Fibroblast of skin of left quadriceps (primary cell): ENCODE data around the gene MGMT.

Experiments
- DNase-seq, 2 experiments: peaks; one replicate each; pipeline ENCODE4 v3.0.0-alpha.2; 2013; ENCODE audit warnings: low read depth in 2 of 2

MGMT gene

DNA sequence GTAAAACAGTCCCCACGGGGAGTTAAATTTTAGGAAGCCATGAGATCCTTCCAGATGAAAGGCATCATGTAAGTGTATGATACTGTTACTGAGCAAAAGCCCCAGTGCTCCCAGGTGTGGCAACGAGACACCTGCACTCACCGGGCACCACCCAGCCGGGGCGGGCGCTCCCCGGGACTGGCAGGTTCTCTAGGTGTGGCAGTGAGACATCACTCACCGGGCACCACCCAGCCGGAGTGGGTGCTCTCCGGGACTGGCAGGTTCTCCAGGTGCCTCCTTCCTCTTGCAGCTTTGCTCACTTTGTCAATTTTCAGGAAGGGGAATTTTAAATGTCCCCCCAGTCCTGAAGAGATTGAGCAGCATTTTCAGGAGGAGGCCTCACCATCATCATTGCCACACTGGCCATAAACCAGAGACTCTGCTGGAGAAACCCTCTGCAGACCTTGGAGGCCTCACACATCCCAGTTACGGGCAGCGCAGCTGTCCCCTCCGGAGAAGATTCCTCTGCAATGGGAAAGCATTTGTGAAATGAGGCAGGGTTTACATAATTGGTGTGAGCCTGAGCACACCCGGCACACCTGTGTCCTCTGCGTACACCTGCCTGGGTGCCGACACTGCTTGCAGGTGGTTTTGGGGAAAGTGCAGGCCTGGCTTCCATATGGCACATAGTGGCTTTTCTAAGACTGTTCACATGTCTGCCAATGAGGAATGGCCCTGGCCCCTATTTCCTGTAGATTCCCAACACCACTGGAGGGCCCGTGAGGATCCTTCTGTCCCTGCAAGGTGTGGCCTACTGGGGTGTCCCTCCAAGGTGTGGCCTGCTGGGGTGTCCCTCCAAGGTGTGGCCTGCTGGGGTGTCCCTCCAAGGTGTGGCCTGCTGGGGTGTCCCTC is 305.7 kb downstream of the MGMT start:
- no peak for DNase-seq

DNA sequence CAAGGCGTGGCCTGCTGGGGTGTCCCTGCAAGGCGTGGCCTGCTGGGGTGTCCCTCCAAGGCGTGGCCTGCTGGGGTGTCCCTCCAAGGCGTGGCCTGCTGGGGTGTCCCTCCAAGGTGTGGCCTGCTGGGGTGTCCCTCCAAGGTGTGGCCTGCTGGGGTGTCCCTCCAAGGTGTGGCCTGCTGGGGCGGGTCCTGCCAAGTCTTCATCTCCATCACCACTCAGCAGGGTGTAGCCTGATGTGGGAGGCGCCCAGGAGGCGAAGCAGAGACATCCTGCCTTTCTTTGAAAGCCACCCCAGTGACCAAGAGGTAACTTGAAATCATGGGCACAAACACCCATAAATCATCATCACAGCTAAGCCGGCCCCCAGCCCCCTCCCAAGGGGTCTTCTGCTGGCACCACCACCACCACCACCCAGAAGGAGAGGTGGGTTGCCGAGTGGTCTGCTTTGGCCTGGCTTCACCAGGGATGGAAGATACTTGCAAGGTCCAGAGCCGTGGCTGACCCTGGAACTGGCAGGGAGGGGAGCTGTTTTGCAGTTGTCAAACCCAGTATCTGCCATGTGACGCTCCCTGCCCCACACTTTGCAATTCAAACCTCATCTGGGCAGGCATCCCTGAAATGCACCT is 306.4 kb downstream of the MGMT start:
- no peak for DNase-seq

DNA sequence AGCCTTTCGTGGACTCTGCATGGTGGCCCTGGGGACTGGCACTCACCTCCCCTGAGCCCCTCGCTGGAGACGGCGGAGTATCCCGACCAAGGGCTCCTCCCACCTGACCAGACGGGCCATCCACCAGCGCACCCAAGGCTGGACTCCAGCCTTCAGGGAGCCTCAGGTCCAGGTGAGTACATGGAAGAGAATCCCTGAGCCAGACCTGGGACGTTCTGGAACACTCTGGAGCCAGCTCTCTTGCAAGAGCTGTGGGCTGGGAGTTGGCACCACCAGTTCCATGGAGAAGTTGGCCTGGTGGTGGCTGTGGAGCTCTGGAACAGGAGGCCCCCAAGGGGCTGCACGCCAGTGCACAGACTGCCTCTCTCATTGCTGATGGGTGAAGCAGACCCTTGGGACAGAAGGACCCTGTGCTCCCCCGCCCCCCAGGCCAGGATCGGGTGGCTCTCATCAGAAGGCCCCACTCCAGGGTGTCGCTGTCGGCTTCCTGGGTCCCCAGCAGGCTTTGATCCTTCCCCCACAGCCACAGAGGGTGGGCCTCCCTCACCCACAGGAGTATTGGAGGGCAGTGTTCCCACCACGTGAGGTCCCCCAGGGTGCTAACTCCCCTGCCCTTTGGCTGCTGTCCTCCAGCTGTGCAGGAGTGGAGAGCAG is 307.2 kb downstream of the MGMT start:
- DNase-seq: no peak

DNA sequence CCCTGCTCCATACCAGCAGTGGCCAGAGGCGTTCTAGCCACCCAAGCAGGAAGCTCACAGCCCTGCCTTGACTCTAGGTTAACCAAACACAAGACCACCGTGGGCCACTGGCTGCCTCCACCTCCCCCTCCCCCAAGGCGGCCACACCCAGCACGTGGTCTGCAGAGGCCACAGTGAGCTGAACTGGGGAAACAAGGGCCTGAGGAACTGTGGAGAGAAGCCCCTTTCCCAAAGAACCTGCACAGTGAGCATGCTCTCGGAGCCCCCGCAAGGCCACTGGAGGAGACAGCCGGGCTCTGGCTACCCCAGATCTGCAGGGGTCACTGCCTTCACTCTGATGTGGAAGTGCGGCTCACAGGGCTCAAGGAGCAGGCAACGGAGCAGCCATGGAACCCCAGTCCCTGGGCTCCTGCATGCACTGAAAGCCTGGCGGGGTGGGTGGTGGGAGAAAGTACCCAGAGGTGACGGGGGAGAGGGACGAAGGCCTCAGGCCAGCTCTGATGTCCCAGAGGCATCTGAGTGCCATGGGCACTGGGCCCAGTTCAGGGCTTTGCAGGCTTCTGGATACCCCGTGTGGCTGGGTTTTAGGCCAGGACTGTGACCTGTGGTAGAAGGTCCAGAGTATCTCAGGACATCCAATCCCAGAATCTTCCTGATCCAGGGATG is 307.8 kb downstream of the MGMT start:
- no peak for DNase-seq

DNA sequence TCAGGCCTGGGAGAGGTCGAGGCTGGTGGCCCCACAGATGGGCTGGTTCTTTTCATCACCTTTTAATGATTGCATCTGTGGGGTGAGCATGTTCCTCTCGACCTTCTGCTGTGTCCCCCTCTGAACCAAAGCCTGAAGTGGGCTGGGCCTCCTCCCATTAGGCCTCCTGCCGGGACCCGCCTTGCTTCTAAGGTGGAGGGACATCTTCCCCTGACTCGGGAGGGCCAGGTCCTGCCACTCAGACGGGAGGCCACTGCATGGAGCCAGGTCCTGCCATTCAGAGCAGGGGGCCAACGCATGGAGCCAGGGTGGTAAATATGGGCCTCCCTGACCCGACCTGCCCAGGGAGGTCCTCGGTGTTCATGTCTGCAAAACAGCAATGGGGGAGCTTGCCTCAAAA is 308.6 kb downstream of the MGMT start:
- DNase-seq: no peak

DNA sequence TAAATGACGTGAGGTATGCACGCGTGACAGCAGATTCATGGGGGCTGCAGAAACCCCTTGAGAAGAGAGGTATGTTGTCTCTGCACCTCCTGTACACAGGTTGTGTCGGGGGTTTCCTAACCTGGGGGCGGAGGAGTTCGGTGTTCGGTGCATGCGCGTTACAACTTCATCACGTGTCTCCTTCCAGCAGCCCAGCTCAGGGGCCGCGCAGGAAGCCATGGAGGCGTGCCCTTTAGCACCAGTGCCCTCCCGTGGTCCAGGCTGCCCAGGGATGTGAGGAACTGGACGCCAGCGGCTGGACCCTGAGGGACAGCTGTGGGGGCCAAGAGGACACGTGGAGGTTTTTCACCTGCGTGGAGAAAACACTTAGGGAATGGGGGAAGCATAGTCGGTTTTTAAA is 310.6 kb downstream of the MGMT start:
- no peak for DNase-seq

DNA sequence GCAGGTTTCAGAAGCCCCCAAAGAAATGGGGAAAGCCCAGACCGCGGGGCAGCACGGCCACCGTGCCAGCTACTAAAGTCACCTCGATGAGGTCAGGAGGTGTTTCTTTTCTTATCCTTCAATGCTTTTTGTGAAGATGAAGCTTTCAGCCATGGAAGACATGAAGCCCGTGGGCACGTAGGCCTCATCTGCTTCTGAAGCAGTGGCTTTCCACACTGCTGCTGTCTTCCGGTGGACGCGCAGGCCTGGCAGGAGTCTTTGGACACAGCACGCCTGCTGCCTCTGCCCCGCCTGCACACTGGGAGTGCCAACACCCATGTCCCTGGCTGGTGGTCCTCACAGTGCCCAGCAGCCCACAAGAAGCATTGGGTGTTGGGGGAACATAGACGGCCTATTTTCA is 311.5 kb downstream of the MGMT start:
- DNase-seq: no peak

DNA sequence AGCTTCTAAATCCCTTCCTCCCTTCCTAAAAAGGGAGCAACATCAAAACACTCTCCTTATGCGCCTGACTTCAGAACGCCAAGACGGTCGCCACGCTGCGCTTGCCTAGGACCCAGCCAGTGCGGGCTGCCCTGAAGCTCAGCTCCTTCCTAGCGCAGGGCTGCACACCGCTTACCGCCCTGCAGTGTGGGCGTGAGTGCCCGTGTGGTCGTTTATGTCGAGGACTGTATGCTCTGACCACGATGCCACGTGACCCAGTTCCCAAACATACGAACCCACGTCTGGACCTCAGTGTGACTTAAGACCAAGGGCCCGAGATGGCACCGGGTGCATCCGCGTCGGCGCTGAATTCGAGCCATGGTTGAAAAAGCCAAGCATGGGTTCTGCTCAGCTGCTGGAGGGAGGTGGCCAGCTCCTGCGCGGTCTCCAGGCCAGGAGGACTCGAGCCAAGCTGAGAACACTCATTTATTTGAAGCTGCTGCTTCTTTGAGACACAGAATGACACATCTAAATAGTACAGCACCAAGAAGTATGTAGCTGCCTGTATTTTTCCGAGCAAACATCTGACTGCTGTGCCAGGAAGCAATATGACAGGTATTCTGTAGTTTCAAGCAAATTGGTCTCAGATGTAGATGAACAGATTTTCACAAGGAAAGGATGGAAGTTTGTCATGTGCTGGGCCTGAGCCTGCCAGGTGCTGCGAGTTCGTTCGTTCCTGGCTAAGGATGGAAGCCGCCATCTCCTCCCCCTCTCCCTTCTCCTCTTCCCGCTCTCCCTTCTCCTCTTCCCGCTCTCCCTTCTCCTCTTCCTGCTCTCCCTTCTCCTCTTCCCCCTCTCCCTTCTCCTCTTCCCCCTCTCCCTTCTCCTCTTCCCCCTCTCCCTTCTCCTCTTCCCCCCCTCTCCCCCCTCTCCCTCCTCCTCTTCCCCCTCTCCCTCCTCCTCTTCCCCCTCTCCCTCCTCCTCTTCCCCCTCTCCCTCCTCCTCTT is 312.4 kb downstream of the MGMT start:
- DNase-seq: no peak

DNA sequence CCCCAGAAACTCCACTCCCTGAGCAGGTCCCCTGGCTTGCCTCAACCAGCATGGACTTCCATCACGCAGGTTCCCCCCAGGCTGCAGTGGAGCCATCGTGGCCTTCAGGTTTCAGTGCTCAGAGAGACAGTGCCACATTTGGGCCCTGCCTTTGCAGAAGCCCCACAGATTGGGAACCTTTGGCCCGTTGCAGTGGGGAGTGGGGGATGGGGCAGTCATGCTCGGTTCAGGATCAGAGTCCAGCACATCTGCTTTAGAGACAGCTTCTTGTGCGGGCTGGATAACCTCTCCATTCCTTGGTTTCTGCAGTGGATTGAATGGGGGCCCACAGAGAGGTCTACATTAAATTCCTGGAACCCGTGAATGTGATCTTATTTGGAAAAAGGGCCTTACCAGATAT is 313.2 kb downstream of the MGMT start:
- no peak for DNase-seq

DNA sequence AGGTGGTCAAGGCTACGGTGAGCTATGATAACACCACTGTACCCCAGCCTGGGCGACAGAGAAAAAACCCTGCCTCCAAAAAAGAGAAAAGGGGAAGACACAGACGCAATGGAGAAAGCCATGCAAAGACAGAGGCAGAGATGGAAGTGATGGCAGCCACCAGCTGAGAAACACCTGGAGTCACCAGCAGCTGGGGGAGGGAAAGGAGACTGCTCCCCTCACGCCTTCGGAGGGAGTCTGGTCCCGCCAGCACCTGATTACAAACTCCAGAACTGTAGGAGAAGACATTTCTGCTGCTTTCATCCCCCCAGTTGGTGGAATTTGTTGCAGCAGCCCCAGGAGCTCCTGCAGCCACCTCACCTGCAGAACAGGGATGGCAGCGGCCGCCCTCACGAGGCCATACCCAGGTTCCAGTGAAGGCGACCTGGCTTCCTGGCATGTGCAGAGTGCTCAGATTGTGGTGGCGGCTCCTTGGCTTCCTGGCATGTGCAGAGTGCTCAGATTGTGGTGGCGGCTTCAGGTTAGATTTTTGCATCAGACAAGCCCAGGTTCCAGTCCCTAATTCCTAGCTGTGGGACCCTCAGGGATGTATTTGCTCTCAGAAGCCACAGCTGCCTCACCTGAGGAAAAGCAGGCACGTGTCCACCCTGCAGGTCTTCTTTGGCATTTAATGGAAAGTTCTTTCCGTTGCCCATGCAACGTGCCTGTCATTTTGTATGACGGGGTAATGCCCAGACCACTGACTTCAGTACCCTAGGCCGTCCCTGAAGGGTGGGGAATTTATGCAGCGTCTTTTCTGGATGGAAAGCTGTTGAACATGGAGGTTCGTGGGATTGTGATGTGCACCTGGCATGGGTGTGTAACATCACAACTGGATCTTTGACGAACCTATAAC is 314.1 kb downstream of the MGMT start:
- no peak for DNase-seq

DNA sequence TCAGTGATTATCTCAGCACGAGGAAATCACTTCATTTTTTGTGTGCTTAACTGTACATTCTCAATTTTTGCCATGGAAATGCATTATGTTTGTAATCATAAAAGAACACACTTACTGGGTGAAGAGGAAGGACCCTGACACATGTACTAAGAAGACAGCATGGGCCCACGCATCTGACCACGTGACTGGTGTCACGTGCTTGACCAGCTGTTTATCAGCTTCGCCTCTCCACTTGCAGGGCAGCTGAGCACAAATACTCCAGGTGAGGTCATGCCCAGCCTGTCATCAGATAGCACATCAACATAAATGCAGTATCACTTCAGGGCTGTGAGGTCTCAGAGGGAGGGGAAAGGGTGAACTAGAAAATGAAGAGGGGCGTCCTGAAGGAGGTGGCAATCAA is 317.2 kb downstream of the MGMT start:
- DNase-seq: no peak

DNA sequence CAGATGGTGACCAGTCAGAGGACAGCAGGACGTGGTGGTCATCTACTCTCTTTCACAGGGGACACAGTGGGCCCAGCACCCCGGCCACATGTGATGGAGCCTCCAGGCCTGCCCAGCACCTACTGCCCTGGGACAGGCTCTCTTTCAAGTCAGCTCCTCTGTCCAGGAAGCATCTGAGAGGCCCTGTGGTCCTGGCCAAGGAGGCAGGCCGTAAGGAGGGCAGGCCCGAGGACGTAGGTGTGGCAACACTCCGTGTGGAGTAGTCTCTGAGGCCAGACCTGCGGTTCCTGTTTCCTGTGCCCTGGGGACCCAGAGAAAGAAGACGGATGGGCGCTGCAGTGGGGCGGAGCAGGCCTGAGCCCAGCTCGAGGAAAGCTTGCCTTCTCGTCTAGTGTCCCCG is 317.9 kb downstream of the MGMT start:
- DNase-seq: no peak

DNA sequence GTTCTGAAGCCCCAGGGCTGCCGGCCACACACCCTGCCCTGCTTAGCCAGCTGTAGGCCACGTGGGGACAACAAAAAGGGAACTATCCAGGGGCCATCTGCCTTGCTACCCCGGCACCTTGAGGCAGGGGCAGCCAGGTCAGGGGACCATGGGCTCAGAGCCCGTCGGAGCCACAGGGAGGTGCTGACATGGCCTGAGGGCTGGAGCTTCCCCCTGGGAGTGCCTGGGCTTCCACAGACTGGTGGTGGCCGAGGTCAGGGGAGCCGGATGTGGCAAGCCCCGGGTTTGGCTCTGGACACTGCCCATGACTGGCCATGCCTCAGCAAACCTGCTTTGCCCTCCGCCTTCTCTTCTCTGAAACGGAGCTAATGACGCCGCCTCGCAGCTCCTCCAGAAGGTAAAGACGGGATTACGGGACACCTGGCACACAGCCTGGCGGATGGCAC is 318.5 kb downstream of the MGMT start:
- no peak for DNase-seq

DNA sequence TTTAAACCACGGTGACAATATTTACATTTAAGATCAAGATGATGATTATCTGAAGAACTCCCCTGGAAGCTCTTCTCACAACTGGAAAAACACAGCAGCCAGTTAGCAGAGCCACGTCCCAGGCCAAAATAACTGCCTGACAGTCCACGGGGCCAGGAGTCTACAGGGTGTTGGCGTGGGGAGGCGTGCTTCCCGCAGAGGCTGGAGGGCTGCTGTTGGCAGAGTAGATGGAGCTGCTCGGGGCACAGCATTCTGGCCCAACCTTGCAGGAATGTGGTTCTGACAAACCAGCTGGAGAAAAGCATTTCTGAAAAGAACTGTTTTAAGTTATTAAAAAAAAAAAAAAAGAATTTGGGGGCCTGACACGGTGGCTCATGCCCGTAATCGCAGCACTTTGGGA is 319.2 kb downstream of the MGMT start:
- DNase-seq: no peak

DNA sequence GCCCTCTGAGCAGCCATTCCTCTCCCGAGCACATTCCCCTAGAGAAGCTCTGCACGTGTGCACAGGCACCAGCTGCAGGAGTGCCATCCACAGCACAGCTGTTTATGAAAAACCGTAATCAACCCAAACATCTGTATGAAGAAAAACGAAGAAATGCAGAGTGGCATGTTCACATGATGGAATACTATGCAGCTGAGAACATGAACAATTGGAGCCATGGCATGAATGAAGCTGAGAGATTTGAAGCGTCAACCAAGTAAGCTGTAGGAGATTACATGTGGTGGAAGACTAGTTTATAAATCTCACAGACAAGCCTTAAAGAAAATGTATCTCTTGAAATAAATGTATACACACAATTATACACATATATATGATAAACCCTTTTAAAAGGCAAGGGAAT is 320.5 kb downstream of the MGMT start:
- no peak for DNase-seq

DNA sequence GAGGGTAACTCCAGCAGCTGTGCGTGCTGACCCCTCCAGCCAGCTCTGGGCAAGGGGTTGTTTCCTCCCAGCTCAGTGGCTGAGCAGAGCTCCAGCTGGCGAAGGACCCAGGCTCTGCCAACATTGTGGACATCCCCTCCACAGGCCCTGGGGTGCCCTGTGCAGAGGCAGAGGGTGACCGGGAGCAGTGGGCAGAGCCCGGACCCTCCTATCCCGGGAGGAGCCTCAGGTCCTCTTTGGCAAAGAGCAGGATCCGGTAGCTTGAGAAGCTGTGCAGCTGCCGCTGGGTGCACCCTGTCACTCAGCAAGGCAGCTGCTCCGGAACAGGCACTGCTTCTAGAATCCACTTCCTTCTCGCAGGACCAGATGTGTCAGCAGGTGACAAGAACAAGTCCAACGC is 321.2 kb downstream of the MGMT start:
- no peak for DNase-seq

DNA sequence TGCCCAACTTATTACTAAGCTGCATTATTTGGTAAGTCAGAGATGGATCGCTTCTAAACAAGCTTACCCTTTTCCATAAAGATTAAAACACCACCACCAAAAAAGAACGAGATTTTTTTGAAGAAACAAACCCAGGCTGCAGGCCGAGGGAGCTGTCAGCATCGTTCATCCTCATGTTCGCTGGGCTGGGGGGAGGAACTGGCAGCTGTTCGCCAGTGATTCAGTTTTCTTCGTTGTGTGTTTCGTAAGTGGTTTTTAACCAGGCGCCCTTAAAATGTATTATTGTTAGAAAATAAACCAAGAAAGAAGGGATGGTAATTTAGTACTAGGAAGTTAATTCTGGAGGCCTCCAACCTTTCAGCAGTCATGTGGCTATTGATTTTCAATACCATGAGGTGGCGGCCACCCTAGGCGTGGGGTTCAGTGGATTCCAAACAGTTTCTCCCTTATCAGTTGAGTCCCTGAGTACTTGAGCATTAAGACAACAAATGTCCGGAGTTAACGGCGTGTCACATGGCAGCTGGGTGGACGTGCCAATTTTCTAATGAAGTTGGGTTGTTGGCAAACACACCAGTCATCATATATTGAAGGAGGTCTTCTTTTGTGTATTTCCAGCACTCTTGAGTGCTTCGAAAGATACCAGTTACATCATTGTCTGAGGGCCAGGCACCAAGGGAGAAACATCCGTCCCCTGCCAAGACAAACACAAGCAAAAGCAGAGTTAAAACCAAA is 323.8 kb downstream of the MGMT start:
- DNase-seq: no peak

DNA sequence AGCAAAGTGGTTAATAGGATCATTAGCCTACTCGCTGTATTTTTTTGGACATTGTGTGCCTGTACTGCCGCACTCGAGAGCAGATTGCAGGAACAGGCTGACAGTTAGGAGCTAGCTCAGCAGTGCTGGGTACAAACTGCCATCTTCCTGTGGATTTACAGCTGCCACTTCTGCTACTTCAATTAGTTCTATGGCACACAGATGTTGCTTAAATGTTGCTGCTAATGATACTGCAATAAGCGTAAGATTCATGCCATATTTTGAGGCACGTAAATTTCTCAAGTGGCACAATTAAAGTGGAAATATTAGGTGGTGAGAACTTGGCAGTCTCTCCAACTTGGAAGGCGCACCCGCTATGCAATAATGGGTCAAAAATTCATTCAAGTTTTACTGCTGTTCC is 325.1 kb downstream of the MGMT start:
- no peak for DNase-seq

DNA sequence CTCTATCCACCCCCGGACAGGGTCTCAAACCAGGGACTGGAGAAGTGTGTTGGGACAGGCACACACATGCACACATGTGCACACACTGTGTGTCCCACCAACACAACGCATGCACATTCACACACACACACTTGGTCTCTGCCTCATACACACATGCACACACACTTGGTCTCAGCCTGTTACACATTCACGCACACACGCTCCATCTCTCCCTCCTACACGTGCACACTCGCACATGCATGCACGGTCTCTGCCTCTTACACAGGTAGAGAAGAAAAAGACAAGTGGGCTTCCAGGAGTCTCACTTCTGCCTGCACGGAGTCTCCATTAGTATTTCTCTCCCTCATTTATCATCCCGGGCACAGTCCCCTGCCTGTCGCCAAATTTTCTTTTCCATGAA is 325.8 kb downstream of the MGMT start:
- no peak for DNase-seq
